Measurements from ENCODE around the gene POLR2C. TPM values are rescaled to one million over a fixed set of nuclear protein-coding genes. Genes with fewer than 3 reads are reported as not detected.
A peak's percentile ranks its signal among the peaks of the same experiment; 100 is the strongest.

The POLR2C gene
- total and polyA plus RNA-seq, 2 of the 13 experiments (the other 11 are each of a cell fraction or from before 2014, with no cell fraction given): 104 to 216 TPM

- TF ChIP-seq DBP (CRISPR knock-in tag; IDR thresholded peaks at IDR 0.05; ENCODE audit: not compliant biosample characterization) (peak; percentile 94), ZBTB38 (CRISPR knock-in tag; IDR thresholded peaks at IDR 0.05) (peak; percentile 96), ZNF644 (CRISPR knock-in tag; IDR thresholded peaks at IDR 0.05; ENCODE audit: low read depth) (0 out of 2 replicates have a peak, but pooled peaks have one; percentile 50), SMARCE1 (IDR thresholded peaks at IDR 0.05; ENCODE audit: borderline replicate concordance) (no peak), PCBP1 (IDR thresholded peaks at IDR 0.05; ENCODE audit: borderline replicate concordance, low read depth, low read length) (0 out of 2 replicates have a peak, but pooled peaks have one; percentile 28), RFX5 (IDR thresholded peaks at IDR 0.05; ENCODE audit: low read depth, low read length) (peak; percentile 31; the same call in 1 of the 2 replicates), ZNF296 (CRISPR knock-in tag; conservative IDR thresholded peaks at IDR 0.05) (0 out of 2 replicates have a peak, but pooled peaks have one; percentile 52), ZNF230 (CRISPR knock-in tag; IDR thresholded peaks at IDR 0.05) (0 out of 2 replicates have a peak, but pooled peaks have one; percentile 63), CREB1 (IDR thresholded peaks at IDR 0.05) (peak; percentile 52), CREB1 (CRISPR knock-in tag; IDR thresholded peaks at IDR 0.05) (peak; percentile 67; the same call in 1 of the 2 replicates), RELA (CRISPR knock-in tag; IDR thresholded peaks at IDR 0.05) (0 out of 2 replicates have a peak, but pooled peaks have one; percentile 72), ZNF234 (CRISPR knock-in tag; conservative IDR thresholded peaks at IDR 0.05) (peak; percentile 85; the same call in 1 of the 2 replicates), SUZ12 (IDR thresholded peaks at IDR 0.05; ENCODE audit: low read depth, low read length) (no peak), ZNF780A (CRISPR knock-in tag; IDR thresholded peaks at IDR 0.05) (peak; percentile 42; the same call in 1 of the 2 replicates), ZBTB33 (CRISPR knock-in tag; IDR thresholded peaks at IDR 0.05) (peak; percentile 85), TSC22D2 (CRISPR knock-in tag; IDR thresholded peaks at IDR 0.05; ENCODE audit: borderline replicate concordance) (peak; percentile 93), HDAC2 (CRISPR knock-in tag; IDR thresholded peaks at IDR 0.05) (peak; percentile 92), ZNF280B (CRISPR knock-in tag; IDR thresholded peaks at IDR 0.05; ENCODE audit: borderline replicate concordance) (peak; percentile 98), ZNF878 (CRISPR knock-in tag; IDR thresholded peaks at IDR 0.05) (no peak), MAF1 (CRISPR knock-in tag; IDR thresholded peaks at IDR 0.05; ENCODE audit: borderline replicate concordance) (peak; percentile 92), NRL (CRISPR knock-in tag; IDR thresholded peaks at IDR 0.05; ENCODE audit: borderline replicate concordance) (peak; percentile 97), ZNF746 (CRISPR knock-in tag; IDR thresholded peaks at IDR 0.05) (peak; percentile 67; the same call in 1 of the 2 replicates), TEF (CRISPR knock-in tag; IDR thresholded peaks at IDR 0.05) (0 out of 2 replicates have a peak, but pooled peaks have one; percentile 9)
These were observed at the start of gene POLR2C (continued) for GRCh38 chr16:57462209-57462977.
